B cell (primary cell): ENCODE results near the gene XAF1.

Experiments
- CTCF ChIP-seq: fragments of 200-600 bp; IDR thresholded peaks from one replicate; pipeline ENCODE4 v1.8.0; 2022; ENCODE audit warnings: antibody characterized with exemption, mild to moderate bottlenecking
- EZH2 ChIP-seq: IDR thresholded peaks from 2 replicates; pipeline ENCODE4 v1.6.1; 2012; ENCODE audit warnings: borderline replicate concordance, low read depth, mild to moderate bottlenecking, moderate library complexity, low read length; ENCODE audit not compliant: insufficient read depth, poor library complexity, severe bottlenecking

GRCh38 chr17:6711081-6711674 lies 44.7 kb upstream of the XAF1 start:
- no peak for TF ChIP-seq EZH2
- TF ChIP-seq CTCF: no peak
